GM18858 (cell line): Measurements from ENCODE around the gene OR2L13.
"Not testable (repeated sequence)": the region's sequence is repeated elsewhere in the genome, so short reads cannot be mapped to it uniquely, and the experiment has no call there.

Experiments used
- ATAC-seq: cut with Tn5 transposase; IDR thresholded peaks from one replicate; pipeline ENCODE4 v1.9.1; 2021; ENCODE audit not compliant: unreplicated experiment

OR2L13 gene, protein sequence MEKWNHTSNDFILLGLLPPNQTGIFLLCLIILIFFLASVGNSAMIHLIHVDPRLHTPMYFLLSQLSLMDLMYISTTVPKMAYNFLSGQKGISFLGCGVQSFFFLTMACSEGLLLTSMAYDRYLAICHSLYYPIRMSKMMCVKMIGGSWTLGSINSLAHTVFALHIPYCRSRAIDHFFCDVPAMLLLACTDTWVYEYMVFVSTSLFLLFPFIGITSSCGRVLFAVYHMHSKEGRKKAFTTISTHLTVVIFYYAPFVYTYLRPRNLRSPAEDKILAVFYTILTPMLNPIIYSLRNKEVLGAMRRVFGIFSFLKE

DNA sequence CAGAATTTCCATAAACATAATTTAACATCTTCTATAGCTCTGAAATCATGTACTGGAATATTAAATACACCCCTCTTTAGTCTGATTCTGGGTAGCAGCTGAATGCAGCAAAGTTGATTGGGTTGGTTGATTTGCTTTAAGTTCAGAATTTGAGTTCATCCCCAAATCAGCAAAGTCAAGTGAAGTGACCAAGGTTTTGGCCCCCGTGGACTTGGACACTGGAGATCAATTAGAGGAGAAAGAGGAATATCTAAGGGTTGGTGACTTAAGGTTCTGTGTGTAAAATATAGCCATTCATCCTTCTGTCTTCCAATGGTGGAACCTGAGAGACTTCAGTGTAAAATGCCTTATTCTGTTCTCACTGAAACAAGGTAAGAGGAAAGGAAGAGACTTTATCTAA lies at the start of gene OR2L13:
Gene OR2L13 (plus strand): TSS at position 301 of the 400 bp plus-strand sequence. CDS start 4,192 bp downstream, outside the sequence.
- ATAC-seq, result no peak

DNA sequence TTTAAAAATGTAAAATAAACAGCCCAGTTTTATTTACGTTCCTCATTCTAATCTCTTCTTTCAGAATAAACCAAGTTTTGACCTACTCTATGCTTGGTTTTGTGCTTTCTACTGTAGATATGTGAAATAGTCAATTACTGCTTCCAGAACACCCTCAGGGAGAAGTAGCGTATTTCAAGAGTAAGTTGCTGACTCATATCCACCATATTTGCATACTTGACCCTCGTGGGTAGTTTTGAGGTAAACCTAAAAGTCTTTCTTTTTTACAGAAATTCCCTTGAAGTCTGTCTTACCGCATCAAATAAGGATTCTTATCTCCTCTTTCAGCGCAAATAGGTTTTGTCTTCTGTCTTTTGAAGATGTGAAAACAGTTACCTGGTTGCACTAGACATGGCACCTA lies 49.8 kb upstream of the OR2L13 start:
- no peak for ATAC-seq

DNA sequence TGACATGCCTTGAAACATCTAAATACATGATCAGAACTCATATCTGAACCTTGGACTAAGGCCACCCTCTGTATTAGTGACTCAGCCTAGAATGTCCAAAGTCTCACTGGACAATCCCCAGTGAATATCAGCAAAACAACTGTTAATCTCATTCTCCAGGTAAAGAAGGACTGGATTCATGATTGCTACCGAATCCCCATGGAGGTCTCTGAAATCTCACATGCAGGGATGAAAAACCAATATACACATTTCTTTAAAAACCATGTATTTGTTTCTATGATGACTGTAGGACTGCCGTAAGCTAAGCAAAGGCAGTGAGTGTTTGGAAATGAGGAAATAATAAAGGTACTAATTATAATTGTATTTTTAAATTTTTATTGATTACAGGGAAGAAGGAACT lies 48.4 kb upstream of the OR2L13 start, which contains the start of gene OR2L3:
Gene OR2L3 (plus strand): TSS at position 301 of the 400 bp plus-strand sequence. CDS start 13,846 bp downstream, outside the sequence.
- ATAC-seq, result no peak

DNA sequence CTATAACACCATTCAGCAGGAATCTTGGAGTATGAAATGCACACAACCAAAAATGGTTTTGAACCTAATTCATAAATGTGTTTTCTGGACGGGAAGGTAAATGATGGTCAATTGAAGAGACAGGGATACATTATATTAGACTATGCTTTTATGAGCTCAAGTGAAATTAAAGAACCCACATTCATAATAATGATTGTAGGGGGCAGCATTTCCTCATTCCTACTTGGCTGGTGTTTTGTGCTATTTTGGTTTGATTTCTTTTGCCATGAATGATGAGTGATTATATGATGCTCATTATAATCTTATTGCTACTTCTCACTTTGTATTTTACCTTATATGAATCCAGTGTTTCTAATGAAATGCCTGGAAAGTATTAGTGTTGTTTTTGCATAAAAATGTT lies 48.0 kb upstream of the OR2L13 start:
- ATAC-seq, result no peak

DNA sequence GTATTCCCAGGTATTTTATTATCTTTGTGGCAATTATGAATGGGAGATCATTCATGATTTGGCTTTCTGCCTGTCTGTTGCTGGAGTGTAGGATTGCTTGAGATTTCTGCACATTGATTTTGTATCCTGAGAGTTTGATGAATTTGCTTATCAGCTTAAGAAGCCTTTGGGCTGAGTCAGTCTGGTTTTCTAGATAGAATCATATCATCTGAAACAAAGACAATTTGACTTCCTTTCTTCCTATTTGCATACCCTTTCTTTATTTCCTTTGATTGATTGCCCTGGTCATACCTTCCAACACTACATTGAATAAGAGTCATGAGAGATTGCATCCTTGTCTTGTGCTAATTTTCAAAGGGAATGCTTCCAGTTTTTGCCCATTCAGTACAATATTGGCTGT lies 40.3 kb upstream of the OR2L13 start:
- no peak for ATAC-seq

DNA sequence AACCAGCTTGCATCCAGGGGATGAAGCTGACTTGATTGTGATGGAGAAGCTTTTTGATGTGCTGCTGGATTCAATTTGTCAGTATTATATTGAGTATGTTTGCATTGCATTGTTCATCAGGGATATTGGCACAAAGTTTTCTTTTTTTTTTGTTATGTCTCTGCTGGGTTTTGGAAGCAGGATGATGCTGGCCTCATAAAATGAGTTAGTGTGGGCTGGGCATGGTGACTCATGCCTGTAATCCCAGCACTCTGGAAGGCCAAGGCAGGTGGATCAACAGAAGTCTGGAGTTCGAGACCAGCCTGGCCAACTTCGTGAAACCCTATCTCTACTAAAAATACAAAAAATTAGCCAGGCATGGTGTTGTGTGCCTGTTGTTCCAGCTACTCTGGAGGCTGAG lies 39.7 kb upstream of the OR2L13 start:
- no peak for ATAC-seq

DNA sequence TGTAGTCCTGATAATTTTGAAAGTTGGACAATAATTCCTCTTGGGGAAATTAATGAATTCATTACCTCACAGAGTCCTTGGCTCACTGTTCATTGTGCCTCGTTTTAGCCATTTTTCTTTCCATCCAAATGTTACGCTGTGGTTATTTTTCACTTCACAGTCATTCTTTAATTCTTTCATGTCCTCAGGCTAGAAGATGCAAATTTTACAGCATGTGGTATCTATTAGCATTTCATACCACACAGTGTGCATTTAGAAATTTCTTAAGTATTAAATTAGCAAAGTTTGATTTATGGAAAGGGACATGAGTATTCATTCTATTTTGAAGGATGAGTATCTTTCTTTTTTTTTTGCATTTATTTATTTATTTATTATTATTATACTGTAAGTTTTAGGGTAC lies 29.9 kb upstream of the OR2L13 start:
- ATAC-seq, result no peak

DNA sequence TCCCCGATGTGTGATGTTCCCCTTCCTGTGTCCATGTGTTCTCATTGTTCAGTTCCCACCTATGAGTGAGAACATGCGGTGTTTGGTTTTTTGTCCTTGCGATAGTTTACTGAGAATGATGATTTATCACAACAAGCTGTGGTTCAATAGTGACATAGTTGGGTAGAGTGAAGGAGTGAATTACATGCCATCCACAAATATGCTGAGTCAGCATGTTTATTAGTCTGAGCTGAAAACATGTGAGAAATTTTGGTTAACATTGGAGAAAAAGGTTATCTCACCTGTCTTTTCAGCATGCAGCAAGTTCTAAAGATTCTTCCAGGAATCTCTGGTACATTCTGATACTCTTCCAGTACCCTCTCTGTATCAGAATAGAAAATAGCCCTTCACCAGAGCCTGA lies 29.4 kb upstream of the OR2L13 start:
- no peak for ATAC-seq

DNA sequence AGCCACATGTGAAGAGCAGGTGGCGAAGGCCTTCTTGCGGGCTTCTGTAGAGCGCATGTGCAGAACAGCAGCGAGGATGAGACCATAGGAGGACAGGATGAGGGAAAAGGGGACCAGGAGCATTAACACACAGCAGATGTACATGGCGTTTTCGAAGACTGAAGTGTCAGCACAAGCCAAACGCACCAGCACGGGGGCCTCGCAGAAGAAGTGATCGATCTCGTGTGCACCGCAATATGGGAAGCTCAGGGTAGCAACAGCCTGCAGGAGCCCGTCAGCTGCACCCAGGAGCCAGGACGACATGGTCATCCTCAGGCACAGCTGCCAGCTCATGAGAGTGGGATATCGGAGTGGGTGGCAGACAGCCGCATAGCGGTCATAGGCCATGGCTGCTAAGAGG lies 11.1 kb upstream of the OR2L13 start:
- not testable (repeated sequence) for ATAC-seq

DNA sequence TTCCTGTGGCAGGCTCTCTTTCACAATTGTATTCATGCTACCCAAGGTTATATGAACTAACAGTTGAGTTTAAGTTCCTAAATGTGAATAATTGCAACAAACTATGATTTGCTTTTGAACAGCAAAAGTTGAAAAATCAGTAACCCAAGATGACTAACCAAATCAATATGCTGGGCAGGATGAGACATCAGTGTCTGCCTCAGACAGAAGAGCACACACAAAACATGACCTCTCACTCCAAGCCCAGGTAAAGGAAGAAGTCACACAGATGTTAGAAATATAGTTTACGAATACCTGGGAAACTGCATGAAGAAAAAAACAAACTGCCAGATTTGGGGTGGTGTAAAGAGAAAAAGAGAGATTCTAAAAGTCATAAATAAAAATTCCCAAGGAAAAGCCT lies 3.5 kb downstream of the OR2L13 start:
- no peak for ATAC-seq

DNA sequence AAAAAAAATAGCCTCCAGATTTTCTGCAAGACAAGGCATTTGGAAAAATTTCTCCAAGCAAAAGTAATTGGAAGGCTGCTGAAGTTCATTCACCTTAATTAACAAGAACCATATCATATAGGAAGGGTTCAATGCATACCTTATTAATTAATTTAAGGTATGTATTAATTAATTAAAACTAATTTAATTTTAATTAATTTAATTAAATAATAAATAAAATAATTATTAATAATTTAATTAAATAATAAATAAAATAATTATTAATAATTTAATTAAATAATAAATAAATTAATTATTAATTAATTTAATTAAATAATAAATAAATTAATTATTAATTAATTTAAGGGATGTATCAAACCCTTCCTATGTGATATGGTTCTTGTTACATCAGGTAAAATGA lies 7.9 kb downstream of the OR2L13 start:
- no peak for ATAC-seq

DNA sequence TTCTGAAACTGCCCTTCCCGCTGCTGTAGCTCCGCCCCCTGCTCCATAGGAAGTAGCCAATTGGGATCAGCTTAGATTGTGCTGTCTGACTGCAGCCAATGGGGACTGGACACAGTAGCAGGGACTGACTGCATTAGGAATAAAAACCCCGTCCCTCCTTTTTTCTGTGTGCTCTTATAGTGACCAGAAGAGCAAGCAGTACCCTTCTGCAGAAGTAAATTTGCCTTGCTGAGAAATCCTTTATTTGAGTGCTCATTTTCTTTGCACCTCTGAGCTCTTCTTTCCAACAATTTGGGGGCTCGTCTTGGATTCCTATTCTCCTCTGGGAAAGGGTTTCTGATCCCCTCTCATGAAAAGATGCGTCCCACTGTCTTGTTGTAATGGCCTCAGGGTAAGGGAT lies 16.2 kb downstream of the OR2L13 start:
- ATAC-seq, result no peak

DNA sequence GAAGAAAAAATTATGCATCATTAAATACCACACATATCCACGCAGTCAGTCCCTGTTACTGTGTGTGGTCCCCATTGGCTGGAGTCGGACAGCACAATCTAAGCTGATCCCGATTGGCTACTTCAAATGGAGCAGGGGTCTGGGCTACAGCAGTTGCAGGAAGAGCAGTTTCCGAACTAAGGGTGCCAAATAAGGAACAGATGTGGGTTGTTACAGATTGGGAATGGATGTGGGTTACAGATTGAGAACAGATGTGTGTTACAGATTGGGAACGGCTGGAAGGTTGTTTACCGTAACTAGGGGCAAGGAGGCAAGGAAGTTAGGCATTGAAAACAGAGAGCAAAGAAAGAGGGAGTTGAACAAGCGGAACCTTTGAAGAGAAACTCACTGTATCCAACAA lies 19.9 kb downstream of the OR2L13 start:
- no peak for ATAC-seq

DNA sequence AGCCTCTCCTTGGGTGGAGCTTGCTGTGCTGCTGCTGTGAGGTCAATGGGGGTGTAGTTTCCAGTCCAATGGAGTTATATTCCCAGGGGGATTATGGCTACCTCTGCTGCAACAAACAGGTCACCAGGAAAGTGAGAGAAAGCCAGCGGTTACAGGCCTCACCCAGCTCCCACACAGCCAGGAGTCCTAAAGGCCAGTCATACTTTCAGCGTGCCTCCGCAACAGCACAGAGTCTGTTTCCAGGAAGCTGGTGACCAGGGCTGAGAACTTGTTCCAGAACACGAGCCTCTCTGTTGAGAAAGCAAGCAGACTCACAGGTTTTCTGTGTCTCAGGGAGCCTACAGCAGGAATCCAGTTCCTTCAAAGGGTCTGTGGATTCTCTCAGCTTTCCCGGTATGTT lies 32.7 kb downstream of the OR2L13 start:
- ATAC-seq, result no peak

DNA sequence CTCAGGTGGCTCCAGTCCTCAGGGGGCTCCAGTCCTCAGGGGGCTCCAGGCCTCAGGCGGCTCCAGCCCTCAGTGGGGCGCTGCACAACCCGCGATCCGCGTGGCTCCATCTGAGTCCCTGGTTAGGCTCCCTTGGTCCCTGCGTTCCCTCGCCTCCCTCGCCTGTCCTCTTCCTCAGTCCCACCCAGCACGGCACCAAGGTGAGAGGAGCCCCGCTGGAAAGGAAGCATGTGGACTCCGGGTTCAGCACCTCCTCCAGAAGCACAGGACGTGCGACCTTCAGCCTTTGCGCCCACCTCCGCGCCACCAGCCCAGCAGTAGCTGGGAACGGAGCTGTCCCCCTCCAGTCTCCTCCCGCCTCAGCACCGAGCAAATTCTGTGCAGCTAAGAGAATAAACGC lies 41.8 kb downstream of the OR2L13 start:
- ATAC-seq, result no peak

DNA sequence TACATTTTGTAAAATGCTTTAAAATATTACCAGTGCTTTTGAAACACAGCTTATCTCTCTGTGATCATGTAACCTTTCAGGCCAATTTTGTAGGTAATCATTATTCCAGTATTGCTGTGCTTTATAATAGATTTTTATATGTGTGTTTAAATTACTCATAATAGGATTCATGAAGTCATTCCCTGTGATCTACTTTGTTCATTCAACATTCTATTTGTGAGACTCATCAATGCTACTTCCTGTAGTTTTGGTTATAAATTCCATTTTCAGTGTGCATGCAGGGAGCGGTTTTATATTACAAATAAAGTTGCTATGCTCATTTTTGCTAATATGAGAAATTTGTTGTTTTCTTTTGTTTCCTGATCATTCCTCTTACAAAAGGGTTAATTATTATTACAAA lies 45.9 kb downstream of the OR2L13 start:
- ATAC-seq, result no peak

DNA sequence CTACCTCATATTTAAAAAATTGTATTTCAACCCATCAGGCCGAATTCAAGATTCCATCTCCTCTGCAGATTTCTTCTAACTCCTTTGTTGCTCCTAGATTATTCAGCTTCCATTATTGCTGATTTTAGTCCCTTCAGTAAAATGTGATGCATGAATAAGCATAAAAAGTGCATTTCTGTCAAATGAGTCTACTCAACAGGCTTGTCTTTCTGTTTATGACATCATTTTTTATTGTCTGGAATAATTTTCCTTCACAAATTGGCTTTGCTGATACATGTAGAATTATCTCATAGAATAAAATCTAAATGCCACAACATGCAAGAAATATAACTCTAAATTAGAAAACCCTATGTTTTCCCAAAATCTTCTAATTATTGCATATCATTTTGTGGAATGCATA lies 48.3 kb downstream of the OR2L13 start:
- ATAC-seq, result no peak

DNA sequence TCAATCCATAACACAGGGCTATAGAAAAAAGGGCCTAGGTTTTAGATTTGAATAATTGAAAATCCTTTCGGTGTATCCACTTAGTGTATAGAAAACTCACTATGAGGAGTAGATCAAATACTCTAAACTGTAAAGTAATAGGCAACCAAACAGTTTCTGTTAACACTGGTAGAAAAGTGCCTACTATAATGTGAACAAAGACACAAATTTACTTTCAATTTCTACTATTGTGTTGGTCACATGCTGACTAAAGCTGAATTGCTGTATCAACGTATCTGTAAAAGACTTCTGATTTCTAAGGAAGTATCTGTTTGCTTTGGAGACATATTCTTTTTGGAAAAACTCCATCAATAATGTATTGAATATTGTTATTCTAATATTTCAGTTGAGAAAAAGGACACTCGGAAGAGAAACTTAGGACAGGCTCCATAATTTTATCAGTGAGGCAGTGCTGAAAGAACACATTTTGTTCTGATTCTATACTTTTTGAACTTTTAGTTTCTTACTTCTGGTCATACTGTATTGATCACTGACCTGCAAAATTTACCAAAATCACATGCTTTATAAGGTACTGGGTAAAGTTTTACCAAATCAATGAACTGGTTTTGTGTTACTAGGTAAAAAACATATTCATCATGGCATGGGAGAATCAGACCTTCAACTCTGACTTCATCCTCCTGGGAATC lies 49.7 kb downstream of the OR2L13 start, which contains the start of gene OR2M5:
Gene OR2M5 (plus strand): TSS at position 636 of the 686 bp plus-strand sequence. CDS start 0 bp downstream, at position 636.
- ATAC-seq, result no peak
